MM.1S (cell line): ENCODE results near the gene TFIP11.

ENCODE experiments used
- DNase-seq: peaks from one replicate; pipeline ENCODE4 v3.0.0-alpha.2; 2015
- H2AFZ ChIP-seq: fragments of 300-600 bp; sonication (generic); 2 replicates; pipeline ENCODE4 v1.6.0; 2016; ENCODE audit warnings: antibody characterized with exemption, low read length
- H3F3A ChIP-seq: fragments of 300-600 bp; sonication (generic); 2 replicates; pipeline ENCODE4 v1.6.1; 2016; ENCODE audit warnings: mild to moderate bottlenecking, antibody characterized with exemption, low read length, moderate library complexity, mixed read lengths; ENCODE audit not compliant: insufficient read depth
- H3K27ac ChIP-seq: fragments of 300-600 bp; sonication (generic); 2 replicates; pipeline ENCODE4 v1.5.1; 2016; ENCODE audit warnings: mild to moderate bottlenecking, low read length
- H3K27me3 ChIP-seq: fragments of 300-600 bp; sonication (generic); replicated peaks from 2 replicates; pipeline ENCODE4 v1.6.0; 2016; ENCODE audit warnings: low read length; ENCODE audit not compliant: insufficient read depth
- H3K36me3 ChIP-seq: fragments of 300-600 bp; sonication (generic); replicated peaks from 2 replicates; pipeline ENCODE4 v1.6.1; 2016; ENCODE audit warnings: mild to moderate bottlenecking, low read length, mixed read lengths; ENCODE audit not compliant: insufficient read depth
- H3K4me1 ChIP-seq: fragments of 300-600 bp; sonication (generic); 2 replicates; pipeline ENCODE4 v1.6.1; 2016; ENCODE audit warnings: low read length, mixed read lengths
- H3K4me2 ChIP-seq: fragments of 300-600 bp; sonication (generic); 2 replicates; pipeline ENCODE4 v1.6.0; 2016; ENCODE audit warnings: low read depth, low read length
- H3K4me3 ChIP-seq: fragments of 300-600 bp; sonication (generic); 2 replicates; pipeline ENCODE4 v1.5.1; 2016; ENCODE audit warnings: low read length, mixed read lengths
- H3K79me2 ChIP-seq: fragments of 300-600 bp; sonication (generic); 2 replicates; pipeline ENCODE4 v1.6.1; 2016; ENCODE audit warnings: mixed run types, low read length, mixed read lengths
- H3K9ac ChIP-seq: fragments of 300-600 bp; sonication (generic); 2 replicates; pipeline ENCODE4 v1.6.1; 2016; ENCODE audit warnings: low read length, mixed read lengths
- H3K9me2 ChIP-seq: fragments of 300-600 bp; sonication (generic); replicated peaks from 2 replicates; pipeline ENCODE4 v1.6.1; 2016; ENCODE audit warnings: mild to moderate bottlenecking, low read length, mixed read lengths; ENCODE audit not compliant: insufficient read depth
- H3K9me3 ChIP-seq: fragments of 300-600 bp; sonication (generic); replicated peaks from 2 replicates; pipeline ENCODE4 v1.6.1; 2016; ENCODE audit warnings: mild to moderate bottlenecking, low read length, mixed read lengths; ENCODE audit not compliant: insufficient read depth
- H4K20me1 ChIP-seq: fragments of 300-600 bp; sonication (generic); 2 replicates; pipeline ENCODE4 v1.6.1; 2016; ENCODE audit warnings: mild to moderate bottlenecking, low read length, moderate library complexity, mixed read lengths; ENCODE audit not compliant: insufficient read depth
- CTCF ChIP-seq: fragments of 300-600 bp; sonication (generic); IDR thresholded peaks from 2 replicates; pipeline ENCODE4 v1.5.1; 2016; ENCODE audit warnings: antibody characterized with exemption, low read length, mixed read lengths
- EZH2 ChIP-seq: fragments of 300-600 bp; sonication (generic); optimal IDR thresholded peaks from 2 replicates; pipeline ENCODE3; 2017; ENCODE audit warnings: low read depth, mild to moderate bottlenecking, antibody characterized with exemption, low read length, mixed read lengths
- EZH2phosphoT487 ChIP-seq: fragments of 300-600 bp; sonication (generic); IDR thresholded peaks from 2 replicates; pipeline ENCODE4 v1.6.1; 2018; ENCODE audit warnings: antibody characterized with exemption, low read length

Gene TFIP11

GRCh38 chr22:26554956-26555355 is 42.7 kb upstream of the TFIP11 start:
- Histone ChIP-seq H3K4me1 (peaks cover 53% of the 10 kb centered on the region), H3K9ac (no peak overlapping the region), H2AFZ (no peak overlapping the region), H3K79me2 (peaks cover 97% of the 10 kb centered on the region), H4K20me1 (peaks cover 5% of the 10 kb centered on the region; the same call in 1 of the 2 replicates), H3K9me3 (no peaks in the 10 kb centered on the region), H3K36me3 (0 out of 2 replicates have a peak, but pooled peaks cover 4% of the 10 kb centered on the region), H3K27me3 (no peaks in the 10 kb centered on the region), H3K4me2 (peak overlapping the region; percentile 73; the same call in 1 of the 2 replicates), H3K9me2 (no peaks in the 10 kb centered on the region), H3F3A (peaks cover 49% of the 10 kb centered on the region), H3K27ac (peak overlapping the region; percentile 93), H3K4me3 (no peak overlapping the region)
- DNase-seq = peak; percentile 77
- TF ChIP-seq EZH2phosphoT487 = no peak
- TF ChIP-seq EZH2 = no peak
- TF ChIP-seq CTCF = no peak

- Histone ChIP-seq H4K20me1 (no peaks in the 10 kb centered on the region; the same call in 1 of the 2 replicates), H3K4me3 (peak overlapping the region; percentile 40), H3K27ac (peak overlapping the region; percentile 93), H3K9ac (peak overlapping the region; percentile 58), H3K27me3 (no peaks in the 10 kb centered on the region), H3K4me1 (peaks cover 53% of the 10 kb centered on the region), H3F3A (peaks cover 43% of the 10 kb centered on the region), H3K79me2 (peaks cover 95% of the 10 kb centered on the region), H3K4me2 (peak overlapping the region; percentile 73), H3K36me3 (no peaks in the 10 kb centered on the region), H3K9me3 (no peaks in the 10 kb centered on the region), H2AFZ (no peak overlapping the region), H3K9me2 (no peaks in the 10 kb centered on the region)
- TF ChIP-seq EZH2 = no peak
- no peak for TF ChIP-seq EZH2phosphoT487
- no peak for TF ChIP-seq CTCF
- DNase-seq = peak; percentile 84
Measured at GRCh38 chr22:26553056-26553752, 40.9 kb upstream of the TFIP11 start.

- no peak for TF ChIP-seq EZH2phosphoT487
- no peak for TF ChIP-seq EZH2
- TF ChIP-seq CTCF = no peak
- Histone ChIP-seq H3K27me3 (no peaks in the 10 kb centered on the region), H3K4me3 (no peak overlapping the region), H3K4me2 (peak overlapping the region; percentile 36; the same call in 1 of the 2 replicates), H3K9me3 (no peaks in the 10 kb centered on the region), H3K4me1 (peaks cover 58% of the 10 kb centered on the region), H3K36me3 (no peaks in the 10 kb centered on the region), H3K9ac (no peak overlapping the region), H3K9me2 (no peaks in the 10 kb centered on the region), H3K79me2 (peaks cover 96% of the 10 kb centered on the region), H3K27ac (peak overlapping the region; percentile 93), H3F3A (peaks cover 49% of the 10 kb centered on the region), H2AFZ (no peak overlapping the region), H4K20me1 (no peaks in the 10 kb centered on the region; the same call in 1 of the 2 replicates)
- no peak for DNase-seq
Measured at GRCh38 chr22:26552466-26552865, 40.2 kb upstream of the TFIP11 start.
